PFSK-1 (cell line): ENCODE measurements around the gene MYO10.

Experiments used
- FOXP2 ChIP-seq: optimal IDR thresholded peaks from 2 replicates; pipeline ENCODE3; 2011; ENCODE audit warnings: borderline replicate concordance, control low read depth, inconsistent platforms; ENCODE audit not compliant: insufficient read depth; ENCODE audit errors: extremely low read length, extremely low read depth
- POLR2AphosphoS5 ChIP-seq: IDR thresholded peaks from 2 replicates; pipeline ENCODE4 v1.6.1; 2012; ENCODE audit warnings: low read depth, mild to moderate bottlenecking, control low read depth, low read length, moderate library complexity
- REST ChIP-seq, 2 experiments: IDR thresholded peaks; 2 replicates each; pipeline versions ENCODE4 v1.6.1 to v1.8.0; 2011 to 2012; ENCODE audit warnings: low read depth in 2 of 2, low read length in 2 of 2, control low read depth in 1 of 2, inconsistent platforms in 1 of 2, mild to moderate bottlenecking in 1 of 2, moderate library complexity in 1 of 2; ENCODE audit not compliant: insufficient read depth in 1 of 2
- SIN3A ChIP-seq: IDR thresholded peaks from 2 replicates; pipeline ENCODE4 v1.6.1; 2012; ENCODE audit warnings: mild to moderate bottlenecking, low read length, moderate library complexity, borderline replicate concordance; ENCODE audit not compliant: insufficient read depth
- TAF1 ChIP-seq: IDR thresholded peaks from 2 replicates; pipeline ENCODE4 v1.6.1; 2012; ENCODE audit warnings: low read length, control low read depth, borderline replicate concordance; ENCODE audit not compliant: insufficient read depth

GRCh38 chr5:16826379-16827125 is 109.5 kb downstream of the MYO10 start:
- TF ChIP-seq REST (IDR thresholded peaks at IDR 0.05; ENCODE audit: insufficient read depth in 1 of 2, low read depth in 2 of 2, low read length in 2 of 2), result no peak
- no peak for TF ChIP-seq POLR2AphosphoS5
- TF ChIP-seq SIN3A, result no peak
- TF ChIP-seq TAF1, result no peak
- no peak for TF ChIP-seq FOXP2
